Suppressor macrophage treated with lipopolysaccharide for 4 hours (primary cell): ENCODE data around the gene TIAM2.
"Not testable (repeated sequence)": the region's sequence is repeated elsewhere in the genome, so short reads cannot be mapped to it uniquely, and the experiment has no call there.

Source experiments
- DNase-seq: peaks from one replicate; pipeline ENCODE4 v3.0.0-alpha.2; 2020

Gene TIAM2

DNA sequence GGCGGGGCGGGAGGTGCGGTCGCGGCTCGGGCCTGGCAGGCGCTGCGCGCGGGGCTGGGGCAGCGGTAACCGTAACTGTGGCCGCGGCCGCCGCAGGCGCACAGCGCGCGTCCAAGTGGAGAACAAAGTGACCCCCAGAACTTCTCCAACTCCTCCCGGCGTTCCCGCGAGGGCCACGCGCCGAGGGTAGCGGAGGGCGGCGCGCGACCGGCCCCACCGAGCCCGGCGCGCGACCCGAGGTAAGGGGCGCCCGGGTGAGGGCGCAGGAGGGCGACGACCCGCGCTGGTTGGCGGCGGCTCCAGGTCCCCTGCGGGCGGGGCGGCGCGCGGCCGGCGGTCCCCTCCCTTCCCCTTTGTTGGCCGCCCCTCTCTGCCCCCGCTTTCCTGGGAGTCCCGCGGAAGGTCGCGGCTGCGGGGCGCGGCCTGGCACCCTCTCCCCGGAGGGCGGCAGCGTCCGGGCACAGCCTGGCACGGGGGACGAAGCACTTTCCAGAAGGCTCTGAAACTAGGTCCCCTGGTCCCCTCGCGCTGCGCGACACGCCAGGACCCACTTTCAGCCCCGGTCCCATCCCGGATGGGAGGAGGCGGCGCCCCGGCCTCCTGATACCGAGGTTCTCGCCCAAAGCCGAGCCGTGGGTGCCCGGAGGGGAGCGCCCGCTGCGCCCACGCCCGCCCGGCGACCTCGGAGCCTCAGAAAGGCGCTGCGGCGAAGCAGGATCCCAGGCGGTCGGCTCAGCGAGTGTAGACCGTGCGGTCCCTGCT lies at the start of gene TIAM2:
TIAM2 (plus strand) TSS at position 62 of the 762 bp plus-strand sequence. CDS start 133,909 bp downstream, outside the sequence.
- DNase-seq: peak; percentile 2

GRCh38 chr6:154950979-154951344 lies 44.2 kb upstream of the TIAM2 start:
- DNase-seq: no peak

GRCh38 chr6:154951345-154952200 lies 43.5 kb upstream of the TIAM2 start:
- DNase-seq: no peak

DNA sequence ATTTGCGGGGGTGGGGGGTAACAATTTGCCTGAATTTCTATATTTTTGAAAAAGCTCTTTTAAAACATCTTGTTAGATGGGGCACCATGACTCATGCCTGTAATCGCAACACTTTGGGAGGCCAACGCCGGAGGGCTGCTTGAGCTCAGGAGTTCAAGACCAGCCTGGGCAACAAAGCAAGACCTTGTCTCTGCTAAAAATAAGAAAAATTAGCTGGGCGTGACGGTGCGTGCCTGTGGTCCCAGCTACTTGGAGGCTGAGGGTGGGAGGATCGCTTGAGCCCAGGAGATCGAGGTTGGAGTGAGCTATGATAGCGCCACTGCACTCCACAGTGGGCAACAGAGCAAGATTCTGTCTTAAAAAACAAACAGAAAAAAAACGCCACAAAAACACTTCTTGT lies 41.5 kb upstream of the TIAM2 start:
- no peak for DNase-seq

DNA sequence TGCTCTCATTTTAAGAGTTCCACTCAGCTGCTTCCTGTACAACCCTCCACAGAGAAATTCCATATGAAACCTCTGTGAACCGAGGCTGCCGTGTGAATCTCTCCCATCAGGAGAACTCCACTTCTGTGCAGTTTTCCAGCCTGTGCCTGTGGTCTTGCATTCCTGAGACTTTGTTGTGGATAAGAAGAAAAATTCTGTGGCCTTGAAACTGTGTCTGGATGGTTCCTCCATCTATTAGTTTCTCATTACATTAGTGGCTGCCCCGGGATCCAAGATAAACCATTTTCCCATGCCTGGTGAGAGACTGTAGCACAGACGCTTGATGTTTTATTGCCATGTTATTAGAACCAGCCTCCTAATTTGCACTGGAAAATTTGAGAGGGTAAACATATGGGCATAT lies 40.8 kb upstream of the TIAM2 start:
- DNase-seq: no peak

DNA sequence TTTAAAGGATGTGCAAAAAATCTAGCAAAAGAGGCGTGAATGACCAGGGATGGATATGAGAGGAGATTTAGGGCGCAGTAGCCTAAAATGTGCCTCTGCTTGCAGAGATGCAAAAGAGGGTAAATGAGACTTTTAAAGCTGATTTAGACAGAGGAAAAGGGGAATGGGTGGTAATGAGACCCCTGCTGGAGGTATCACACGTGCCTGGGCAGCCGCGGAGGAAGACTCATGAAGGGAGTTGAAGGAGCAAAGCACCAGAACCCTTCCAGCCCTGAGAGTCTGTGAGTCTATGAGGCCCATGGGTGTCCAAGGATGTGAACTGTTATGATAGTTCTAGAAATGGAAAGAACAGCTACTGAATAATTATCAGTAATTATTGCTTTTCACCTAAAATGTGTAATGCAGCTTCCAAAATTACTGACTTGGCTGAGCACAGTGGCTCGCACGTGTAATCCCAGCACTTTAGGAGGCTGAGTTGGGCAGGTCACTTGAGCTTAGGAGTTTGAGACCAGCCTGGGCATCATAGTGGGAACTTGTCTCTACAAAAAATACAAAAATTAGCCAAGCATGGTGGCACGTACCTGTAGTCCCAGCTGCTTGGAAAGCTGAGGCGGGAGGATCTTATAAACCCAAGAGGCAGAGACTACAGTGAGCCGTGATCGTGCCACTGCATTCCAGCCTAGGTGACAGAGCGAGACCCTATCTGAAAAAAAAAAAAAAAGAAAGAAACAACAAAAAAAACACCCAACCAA lies 38.2 kb upstream of the TIAM2 start:
- DNase-seq: no peak

GRCh38 chr6:154958469-154958868 lies 36.6 kb upstream of the TIAM2 start:
- no peak for DNase-seq

DNA sequence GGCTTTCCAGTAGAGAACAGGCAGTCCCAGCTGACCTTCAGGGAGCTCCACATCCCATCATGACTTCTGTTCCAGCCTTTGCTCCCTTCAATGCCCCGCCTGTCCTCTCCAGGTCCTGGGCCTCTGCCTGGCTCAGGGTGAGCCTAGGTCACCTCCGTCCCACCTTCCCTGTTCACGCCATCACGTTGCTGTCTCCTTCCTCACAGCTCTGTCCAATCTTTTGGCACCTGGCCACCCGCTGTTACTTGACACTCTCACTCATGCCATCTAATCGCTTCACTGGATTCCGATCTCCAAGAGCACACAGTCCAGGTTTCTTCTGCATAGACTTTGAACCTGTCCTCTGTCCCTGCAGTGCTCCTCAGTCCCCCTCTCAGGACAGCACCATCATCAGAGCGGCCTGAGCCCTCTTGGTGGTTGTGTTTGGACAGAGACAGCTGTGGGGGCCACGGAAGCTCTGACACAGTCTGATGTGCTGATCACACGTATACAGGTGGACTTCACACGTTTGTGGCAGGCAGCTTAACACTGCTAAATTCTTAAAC lies 34.7 kb upstream of the TIAM2 start:
- DNase-seq: no peak

DNA sequence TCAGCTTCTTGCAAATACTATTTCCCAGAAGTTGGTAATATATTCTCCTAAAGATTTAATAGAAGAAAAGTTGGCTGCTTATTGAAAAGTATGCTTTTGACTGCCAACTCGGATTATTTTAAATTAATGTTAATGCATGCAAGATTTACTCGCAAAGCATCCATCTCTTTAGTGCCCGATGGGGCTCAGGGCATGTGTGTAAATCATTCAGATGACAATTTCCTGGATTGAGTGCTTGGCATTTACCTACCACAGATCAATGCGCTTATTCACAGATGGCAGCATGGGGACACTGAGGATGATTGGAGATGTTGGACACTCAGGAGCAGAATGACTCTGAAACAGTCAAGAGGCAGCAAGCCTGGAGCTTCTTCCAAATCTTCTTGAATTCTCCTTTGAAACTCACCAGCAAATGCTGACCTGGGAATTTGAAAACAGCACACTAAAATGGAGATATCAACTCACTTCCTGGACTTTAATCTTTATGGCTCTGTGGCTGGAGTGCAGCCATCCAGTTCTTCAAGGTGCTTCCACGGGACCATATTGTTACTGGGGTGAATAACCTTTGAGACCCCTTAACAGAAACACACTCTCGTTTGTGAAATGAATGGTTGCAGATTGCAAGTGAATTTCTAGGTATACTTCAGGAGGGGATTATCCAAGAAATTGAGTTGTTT lies 34.1 kb upstream of the TIAM2 start:
- no peak for DNase-seq

DNA sequence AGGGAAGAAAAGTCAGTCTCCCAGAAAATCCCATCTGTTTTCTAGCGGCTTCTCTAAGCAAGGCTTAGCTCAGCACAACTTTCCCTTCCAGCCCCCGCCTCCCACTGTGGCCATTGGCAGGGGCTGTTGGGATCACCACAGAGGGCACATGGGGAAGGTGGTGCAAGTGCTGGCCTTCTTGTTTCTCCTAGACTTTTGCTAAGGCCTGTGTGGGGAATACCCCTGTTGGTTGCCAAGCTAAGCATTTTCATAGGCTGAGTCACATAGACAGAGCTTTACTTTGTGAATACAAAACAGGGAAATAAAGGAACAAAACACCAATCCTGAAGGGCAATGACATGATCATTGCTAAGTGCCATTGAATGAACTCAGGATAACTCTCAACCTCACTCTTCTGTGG lies 32.4 kb upstream of the TIAM2 start:
- peak; percentile 64 for DNase-seq

DNA sequence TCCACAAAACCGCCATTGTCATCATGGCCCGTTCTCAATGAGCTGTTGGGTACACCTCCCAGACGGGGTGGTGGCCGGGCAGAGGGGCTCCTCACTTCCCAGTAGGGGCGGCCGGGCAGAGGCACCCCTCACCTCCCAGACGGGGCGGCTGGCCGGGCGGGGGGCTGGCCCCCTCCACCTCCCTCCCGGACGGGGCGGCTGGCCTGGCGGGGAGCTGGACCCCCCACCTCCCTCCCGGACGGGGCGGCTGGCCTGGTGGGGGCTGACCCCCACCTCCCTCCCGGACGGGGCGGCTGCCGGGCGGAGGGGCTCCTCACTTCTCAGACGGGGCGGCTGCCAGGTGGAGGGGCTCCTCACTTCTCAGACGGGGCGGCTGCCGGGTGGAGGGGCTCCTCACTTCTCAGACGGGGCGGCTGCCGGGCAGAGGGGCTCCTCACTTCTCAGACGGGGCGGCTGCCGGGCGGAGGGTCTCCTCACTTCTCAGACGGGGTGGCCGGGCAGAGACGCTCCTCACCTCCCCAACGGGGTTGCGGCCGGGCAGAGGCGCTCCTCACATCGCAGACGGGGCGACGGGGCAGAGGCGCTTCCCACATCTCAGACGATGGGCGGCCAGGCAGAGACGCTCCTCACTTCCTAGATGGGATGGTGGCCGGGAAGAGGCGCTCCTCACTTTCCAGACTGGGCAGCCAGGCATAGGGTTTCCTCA lies 28.9 kb upstream of the TIAM2 start:
- DNase-seq: not testable (repeated sequence)

DNA sequence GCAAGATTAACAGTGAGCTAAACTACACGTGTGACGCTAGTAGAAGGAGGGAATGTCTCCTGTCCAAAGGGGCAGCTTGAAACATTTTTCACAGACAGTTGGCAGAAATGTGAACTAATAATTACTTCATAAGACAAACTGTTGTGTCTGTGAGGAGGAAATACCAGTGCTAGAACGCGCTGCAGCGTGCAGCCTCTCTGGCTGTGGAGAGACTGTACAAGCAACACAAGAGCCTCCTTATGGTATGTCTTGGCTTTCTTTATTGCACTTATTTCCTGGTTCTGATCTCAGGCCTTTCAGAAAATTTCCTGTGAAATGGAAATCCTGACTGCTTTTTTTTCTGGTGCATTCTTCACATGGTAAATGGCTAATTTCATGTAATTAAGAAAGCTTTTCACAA lies 25.3 kb upstream of the TIAM2 start:
- DNase-seq: no peak

- DNase-seq: no peak
Measured at GRCh38 chr6:154974485-154975149, 20.5 kb upstream of the TIAM2 start.

DNA sequence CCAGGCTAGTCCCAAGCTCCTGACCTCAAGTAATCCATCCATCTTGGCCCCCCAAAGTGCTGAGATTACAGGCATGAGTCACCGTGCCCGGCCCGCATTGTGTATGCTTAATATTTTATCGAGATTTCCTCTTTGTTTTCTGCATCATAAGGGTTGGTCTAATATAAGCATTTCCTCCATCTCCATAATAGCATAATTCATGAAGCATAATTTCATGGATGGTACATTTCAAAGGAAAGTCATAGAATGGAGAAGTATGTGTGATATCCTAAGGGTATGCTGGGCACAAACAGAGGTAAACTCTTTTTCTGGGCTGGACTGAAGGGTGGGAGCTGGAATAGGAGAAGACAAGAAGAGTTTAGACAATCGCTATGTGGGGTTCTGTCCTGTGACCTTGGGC lies 17.5 kb upstream of the TIAM2 start:
- DNase-seq: no peak

DNA sequence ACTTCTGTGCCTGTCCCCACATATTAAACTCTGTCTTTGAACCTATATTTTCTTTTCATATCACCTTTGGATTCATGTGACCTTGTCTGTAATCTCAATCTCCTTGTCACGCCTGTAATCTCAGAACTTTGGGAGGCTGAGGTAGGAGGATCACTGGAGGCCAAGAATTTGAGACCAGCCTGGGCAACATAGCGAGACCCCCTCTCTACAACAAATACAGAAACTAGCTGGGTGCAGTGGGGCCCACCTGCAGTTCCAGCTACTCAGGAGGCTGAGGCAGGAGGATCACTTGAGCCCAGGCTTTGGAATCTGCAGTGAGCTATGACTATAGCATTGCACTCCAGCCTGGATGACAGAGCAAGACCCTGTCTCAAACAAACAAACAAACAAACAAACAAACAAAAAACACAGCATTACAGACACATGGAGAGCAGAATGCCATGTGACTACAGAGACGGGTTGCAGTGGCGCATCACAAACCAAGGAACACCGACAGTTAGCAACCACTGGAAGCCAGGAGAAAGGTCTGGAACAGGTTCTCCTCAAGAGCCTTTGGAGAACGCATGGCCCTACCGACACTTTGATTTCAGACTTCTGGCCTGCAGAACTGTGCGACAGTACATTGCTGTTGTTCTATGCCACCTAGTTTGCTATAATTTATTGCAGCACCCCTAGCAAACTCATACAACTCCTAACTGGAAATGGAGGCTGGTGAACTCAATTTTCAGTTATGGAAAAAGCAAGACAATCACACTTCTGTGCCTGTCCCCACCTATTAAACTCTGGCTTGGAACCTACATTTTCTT lies 14.6 kb upstream of the TIAM2 start:
- DNase-seq: no peak

DNA sequence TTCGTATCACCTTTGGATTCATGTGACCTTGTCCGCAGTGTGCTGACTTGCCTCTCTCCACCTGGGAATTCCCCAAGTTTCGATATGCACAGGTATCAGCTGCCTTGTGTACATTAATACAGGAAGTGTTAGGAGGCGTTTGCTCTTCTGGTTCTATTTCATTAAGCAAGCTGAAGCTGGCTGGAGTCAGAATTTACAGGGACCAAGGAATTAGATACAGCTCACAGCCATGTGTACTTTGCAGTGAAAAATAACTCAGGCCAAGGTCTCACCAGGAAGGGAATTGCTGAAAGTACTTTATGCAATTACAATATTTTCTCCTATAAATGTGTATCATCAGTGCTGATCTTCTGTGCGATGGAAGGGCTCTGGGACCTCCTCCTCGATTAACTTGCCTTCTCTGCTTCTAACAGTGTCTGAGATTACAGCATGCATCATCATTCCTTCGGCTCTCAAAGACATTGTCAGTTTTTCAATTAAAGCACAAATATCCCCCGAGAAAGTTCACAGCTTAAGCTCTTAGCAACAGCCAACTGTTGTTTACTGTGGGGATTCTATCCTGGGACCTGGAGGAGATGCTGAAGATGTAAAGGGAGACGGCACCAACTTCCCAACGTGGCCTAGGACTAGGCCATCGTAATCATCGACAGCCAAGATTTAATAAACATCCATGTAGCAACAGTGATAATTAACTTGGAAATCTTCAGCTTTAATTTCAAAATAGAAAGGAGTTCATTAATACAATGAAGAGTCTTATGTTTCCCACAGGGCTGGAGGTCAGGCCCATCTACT lies 13.8 kb upstream of the TIAM2 start:
- no peak for DNase-seq

- no peak for DNase-seq
Measured at GRCh38 chr6:154984146-154984545, 11.0 kb upstream of the TIAM2 start.

DNA sequence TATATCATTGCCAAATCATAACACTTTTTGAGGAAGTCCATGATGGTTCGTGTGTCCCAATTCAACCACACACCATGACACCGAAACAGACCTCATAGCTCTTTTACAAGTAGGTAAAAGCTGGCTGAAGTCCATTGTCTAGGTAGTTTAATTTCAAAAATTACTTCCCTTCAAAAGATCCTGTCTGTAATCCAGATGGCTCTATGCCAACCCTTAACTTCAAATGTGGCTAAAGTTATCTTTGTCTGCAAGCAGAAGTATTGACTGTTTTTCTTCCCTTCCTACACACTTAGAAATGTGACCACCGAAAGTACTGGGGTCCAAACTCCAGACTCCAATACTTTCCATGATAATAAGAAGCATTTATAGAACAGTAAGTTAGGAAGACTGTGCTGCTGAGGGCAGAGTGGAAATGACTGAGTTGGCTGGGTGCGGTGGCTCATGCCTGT lies 8.3 kb upstream of the TIAM2 start:
- no peak for DNase-seq

DNA sequence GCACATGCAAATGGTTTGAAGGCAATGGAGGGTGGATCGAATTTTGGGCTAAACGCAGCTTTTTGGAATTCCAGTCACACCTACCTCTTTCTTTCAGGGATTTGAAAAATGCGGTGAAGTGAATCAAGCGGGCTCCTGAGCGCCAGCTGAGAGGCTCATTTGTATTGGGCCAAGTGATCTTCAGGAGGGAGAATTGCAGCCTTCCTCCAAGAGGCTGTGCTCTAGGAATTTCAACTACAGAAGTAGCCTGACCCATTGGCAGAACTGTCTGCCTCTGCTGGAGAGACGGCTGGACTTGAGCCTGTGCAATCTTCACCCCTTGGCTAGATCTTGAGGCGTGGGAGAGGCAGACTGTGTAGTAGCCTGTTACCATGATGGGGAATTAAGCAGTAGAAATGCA lies 5.7 kb upstream of the TIAM2 start:
- DNase-seq: no peak

DNA sequence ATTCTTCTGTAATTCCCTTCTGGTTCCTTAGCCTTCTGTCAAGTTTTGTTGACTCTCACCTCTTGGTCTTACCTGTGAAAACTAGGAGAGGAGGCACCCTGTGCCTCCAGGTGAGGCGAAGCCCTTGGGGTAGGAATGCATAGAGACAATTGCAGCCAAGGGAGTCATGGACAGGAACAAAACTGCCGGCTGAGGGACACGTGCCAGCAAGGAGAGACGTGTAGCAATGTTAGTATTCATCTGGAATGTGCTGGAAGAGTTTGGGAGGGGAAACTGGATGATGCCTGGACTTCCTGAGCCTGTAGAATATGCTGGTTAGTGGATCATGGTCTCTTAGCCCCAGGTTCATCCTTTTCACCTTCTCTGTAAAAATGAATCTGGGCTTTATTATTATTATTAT lies 3.9 kb upstream of the TIAM2 start:
- DNase-seq: no peak
